Stimulated activated CD4-positive, alpha-beta T cell treated with anti-CD3 and anti-CD28 coated beads, Interleukin-1b, Interleukin-23, amount 100 ng/mL, for 24 hours (primary cell): ENCODE measurements around the gene MIPOL1.

ENCODE experiments used
- DNase-seq, 4 experiments: peaks; one replicate each; pipeline ENCODE4 v3.0.0-alpha.2; 2020; ENCODE audit warnings: low read depth in 4 of 4, low spot score in 1 of 4

MIPOL1 gene

GRCh38 chr14:37583358-37584210, 385.8 kb downstream of the MIPOL1 start:
- DNase-seq = no peak

- no peak for DNase-seq
These were observed 386.7 kb downstream of the MIPOL1 start for GRCh38 chr14:37584211-37585100.

GRCh38 chr14:37585101-37585511, 387.4 kb downstream of the MIPOL1 start:
- no peak for DNase-seq

GRCh38 chr14:37585971-37586796, 388.4 kb downstream of the MIPOL1 start:
- no peak for DNase-seq

- no peak for DNase-seq
These were observed 389.0 kb downstream of the MIPOL1 start for GRCh38 chr14:37586797-37587130.

- DNase-seq = no peak
These were observed 389.5 kb downstream of the MIPOL1 start for GRCh38 chr14:37587131-37587803.

- no peak for DNase-seq
These were observed 390.3 kb downstream of the MIPOL1 start for GRCh38 chr14:37587881-37588666.

- no peak for DNase-seq
These were observed 390.9 kb downstream of the MIPOL1 start for GRCh38 chr14:37588667-37588955.

GRCh38 chr14:37588956-37589714, 391.4 kb downstream of the MIPOL1 start:
- no peak for DNase-seq

- no peak for DNase-seq
These were observed 392.1 kb downstream of the MIPOL1 start for GRCh38 chr14:37589715-37590427.

GRCh38 chr14:37590428-37591139, 392.8 kb downstream of the MIPOL1 start:
- no peak for DNase-seq

GRCh38 chr14:37591311-37591940, 393.7 kb downstream of the MIPOL1 start:
- no peak for DNase-seq

- DNase-seq = no peak
These were observed 394.3 kb downstream of the MIPOL1 start for GRCh38 chr14:37591941-37592481.

GRCh38 chr14:37592482-37593408, 395.0 kb downstream of the MIPOL1 start:
- DNase-seq = no peak

GRCh38 chr14:37593511-37594237, 395.9 kb downstream of the MIPOL1 start:
- no peak for DNase-seq
